WTC11 (cell line): ENCODE data around the gene CTNNA3. TPM values are rescaled to one million over a fixed set of nuclear protein-coding genes. Genes with fewer than 3 reads are reported as not detected.

Experiments
- ATAC-seq: fragments of 200-7000 bp; cut with Tn5 transposase; 2 replicates; pipeline ENCODE4 v1.10.0; 2021; ENCODE audit warnings: mild to moderate bottlenecking, moderate library complexity
- CTCF ChIA-PET: fragments of 300-600 bp; sonication (Branson Sonifier 250); formaldehyde crosslinking; loops from one replicate; lab custom pipeline; 2021; ENCODE audit warnings: antibody characterized with exemption; lab: Charles Lee
- POLR2A ChIA-PET: fragments of 350-600 bp; sonication (Branson Sonifier 250); formaldehyde crosslinking; loops from one replicate; lab custom pipeline; 2021; ENCODE audit warnings: antibody characterized with exemption; lab: Charles Lee
- DNase-seq: peaks from one replicate; pipeline ENCODE4 v3.0.0; 2021; ENCODE audit warnings: low spot score
- H3K27ac Mint-ChIP-seq: 2 replicates; pipeline ENCODE4 v1.8.0; 2021; ENCODE audit warnings: mixed read lengths
- H3K27me3 Mint-ChIP-seq: 2 replicates; pipeline ENCODE4 v1.8.0; 2021; ENCODE audit warnings: low read depth, mild to moderate bottlenecking, moderate library complexity, mixed read lengths
- H3K36me3 Mint-ChIP-seq: 2 replicates; pipeline ENCODE4 v1.8.0; 2021; ENCODE audit warnings: mixed read lengths
- H3K4me1 Mint-ChIP-seq: 2 replicates; pipeline ENCODE4 v1.8.0; 2022; ENCODE audit warnings: mixed read lengths
- H3K4me3 Mint-ChIP-seq: 2 replicates; pipeline ENCODE4 v1.8.0; 2021; ENCODE audit warnings: mild to moderate bottlenecking, moderate library complexity, mixed read lengths
- H3K9me3 Mint-ChIP-seq: 2 replicates; pipeline ENCODE4 v1.8.0; 2021; ENCODE audit warnings: mixed read lengths
- AFF4 ChIP-seq: sonication (generic); formaldehyde crosslinking; IDR thresholded peaks from 2 replicates; pipeline ENCODE4 v1.8.1; 2023; ENCODE audit warnings: mild to moderate bottlenecking, missing genetic modification reagents, borderline replicate concordance
- ATF1 ChIP-seq: sonication (generic); formaldehyde crosslinking; IDR thresholded peaks from 2 replicates; pipeline ENCODE4 v1.8.1; 2023; ENCODE audit warnings: mild to moderate bottlenecking, moderate library complexity, missing genetic modification reagents
- CBFB ChIP-seq: sonication (generic); formaldehyde crosslinking; IDR thresholded peaks from 2 replicates; pipeline ENCODE4 v1.8.1; 2022; ENCODE audit warnings: mild to moderate bottlenecking, low read depth, missing genetic modification reagents
- CDX4 ChIP-seq: fragments of 250-450 bp; sonication (Bioruptor Pico); IDR thresholded peaks from 2 replicates; pipeline ENCODE4 v1.9.0; 2021; ENCODE audit warnings: moderate library complexity, mild to moderate bottlenecking, inconsistent platforms, borderline replicate concordance
- CREM ChIP-seq: sonication (generic); formaldehyde crosslinking; IDR thresholded peaks from 2 replicates; pipeline ENCODE4 v1.8.1; 2022; ENCODE audit warnings: mild to moderate bottlenecking, missing genetic modification reagents, moderate library complexity
- CTCF ChIP-seq: fragments of 200-600 bp; IDR thresholded peaks from 2 replicates; pipeline ENCODE4 v1.8.0; 2022; ENCODE audit warnings: antibody characterized with exemption
- E2F1 ChIP-seq: sonication (generic); formaldehyde crosslinking; IDR thresholded peaks from 2 replicates; pipeline ENCODE4 v1.8.0; 2022; ENCODE audit warnings: mild to moderate bottlenecking, missing genetic modification reagents
- E2F5 ChIP-seq: sonication (generic); formaldehyde crosslinking; IDR thresholded peaks from 2 replicates; pipeline ENCODE4 v1.8.1; 2022; ENCODE audit warnings: mild to moderate bottlenecking, moderate library complexity, missing genetic modification reagents
- HMGA2 ChIP-seq: fragments of 250-450 bp; sonication (Bioruptor Pico); IDR thresholded peaks from 2 replicates; pipeline ENCODE4 v1.4.0; 2021; ENCODE audit warnings: mild to moderate bottlenecking, moderate library complexity
- IRF1 ChIP-seq: sonication (generic); formaldehyde crosslinking; IDR thresholded peaks from 2 replicates; pipeline ENCODE4 v1.8.0; 2023; ENCODE audit warnings: missing genetic modification reagents
- IRF2 ChIP-seq: sonication (generic); formaldehyde crosslinking; IDR thresholded peaks from 2 replicates; pipeline ENCODE4 v1.8.0; 2022; ENCODE audit warnings: low read depth, missing genetic modification reagents, borderline replicate concordance
- NFYB ChIP-seq: sonication (generic); formaldehyde crosslinking; conservative IDR thresholded peaks from 2 replicates; pipeline ENCODE4 v1.8.0; 2022; ENCODE audit warnings: low read depth, missing genetic modification reagents
- TEAD4 ChIP-seq: sonication (generic); formaldehyde crosslinking; IDR thresholded peaks from 2 replicates; pipeline ENCODE4 v1.8.0; 2022; ENCODE audit warnings: mild to moderate bottlenecking, missing genetic modification reagents
- USF2 ChIP-seq: sonication (generic); formaldehyde crosslinking; IDR thresholded peaks from 2 replicates; pipeline ENCODE4 v1.8.1; 2023; ENCODE audit warnings: mild to moderate bottlenecking, missing genetic modification reagents, moderate library complexity
- ZNF532 ChIP-seq: fragments of 250-450 bp; sonication (Bioruptor Pico); IDR thresholded peaks from 2 replicates; pipeline ENCODE4 v1.9.0; 2021; ENCODE audit warnings: mild to moderate bottlenecking, borderline replicate concordance
- ZNF671 ChIP-seq: fragments of 250-450 bp; sonication (Bioruptor Pico); IDR thresholded peaks from 2 replicates; pipeline ENCODE4 v1.8.0; 2021; ENCODE audit warnings: mild to moderate bottlenecking
- ZSCAN18 ChIP-seq: fragments of 250-450 bp; sonication (Bioruptor Pico); IDR thresholded peaks from 2 replicates; pipeline ENCODE4 v2.1.2; 2022; ENCODE audit warnings: mild to moderate bottlenecking, moderate library complexity
- total RNA-seq: library from RNA; stranded (reverse); gene quantifications from 3 replicates; pipeline ENCODE4 v1.2.3, GENCODE V29; 2021

CTNNA3 gene
- total RNA-seq, 1 experiment from 2014 or later, result 6.1 TPM

- TF ChIP-seq ZNF532 (CRISPR knock-in tag) (no peak), HMGA2 (CRISPR knock-in tag) (no peak), IRF2 (no peak), CBFB (CRISPR knock-in tag) (no peak), USF2 (CRISPR knock-in tag) (no peak)
These were observed 156.7 kb downstream of the CTNNA3 start (continued) for GRCh38 chr10:67539312-67539711.

GRCh38 chr10:67537906-67538305 lies 158.1 kb downstream of the CTNNA3 start:
- CTCF ChIA-PET, result interaction anchor here (0.6 kb wide), 1 partner anchor 11 kb away, joined by 3 read pairs; no protein-coding TSS in a partner anchor
- DNase-seq, result no peak

More at GRCh38 chr10:67537906-67538305, 158.1 kb downstream of the CTNNA3 start:
- no peak overlapping the region for H3K4me3 Mint-ChIP-seq
- H3K27me3 Mint-ChIP-seq, result no peaks in the 10 kb centered on the region
- TF ChIP-seq ZNF671 (no peak), CTCF (no peak), TEAD4 (no peak), AFF4 (no peak), CDX4 (no peak), NFYB (CRISPR knock-in tag) (no peak), ATF1 (CRISPR knock-in tag) (no peak), CBFB (CRISPR knock-in tag) (no peak), ZSCAN18 (CRISPR knock-in tag) (no peak), IRF1 (CRISPR knock-in tag) (no peak), CREM (CRISPR knock-in tag) (no peak), E2F1 (CRISPR knock-in tag) (no peak), E2F5 (no peak)
- no peak for ATAC-seq
- H3K9me3 Mint-ChIP-seq, result no peaks in the 10 kb centered on the region
- H3K36me3 Mint-ChIP-seq, result no peaks in the 10 kb centered on the region
- POLR2A ChIA-PET, result interaction anchor here (0.6 kb wide), 1 partner anchor 179 kb away, joined by 5 read pairs; no protein-coding TSS in a partner anchor
- H3K4me1 Mint-ChIP-seq, result no peaks in the 10 kb centered on the region
- no peak overlapping the region for H3K27ac Mint-ChIP-seq
